NCI-H526 treated with DMSO at 0.1 percent for 48 hours (cell line): ENCODE data around the gene NEUROD4.
A peak's percentile ranks its signal among the peaks of the same experiment; 100 is the strongest.

Experiments
- DNase-seq: peaks from one replicate; lab custom pipeline; 2025; lab: John Stamatoyannopoulos, UW

The NEUROD4 gene

DNA sequence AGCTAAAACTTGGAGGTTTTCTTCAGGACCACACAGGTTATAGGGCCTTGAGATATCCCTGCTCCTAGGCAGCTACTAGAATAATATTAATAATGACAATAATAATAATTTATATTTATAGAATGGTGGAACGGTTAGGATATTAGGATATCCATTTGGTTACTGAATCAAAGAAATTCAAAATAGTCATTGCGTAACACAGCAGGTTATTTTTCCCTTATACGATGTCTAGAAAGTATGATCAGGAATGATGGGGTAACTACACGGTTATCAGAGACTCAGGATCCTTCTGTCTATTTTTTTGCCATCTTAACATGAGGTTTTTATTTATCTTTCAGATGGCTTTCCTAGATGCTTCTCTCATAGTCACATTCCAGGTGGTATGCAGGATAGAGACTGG lies 39.0 kb downstream of the NEUROD4 start:
- DNase-seq: no peak

DNA sequence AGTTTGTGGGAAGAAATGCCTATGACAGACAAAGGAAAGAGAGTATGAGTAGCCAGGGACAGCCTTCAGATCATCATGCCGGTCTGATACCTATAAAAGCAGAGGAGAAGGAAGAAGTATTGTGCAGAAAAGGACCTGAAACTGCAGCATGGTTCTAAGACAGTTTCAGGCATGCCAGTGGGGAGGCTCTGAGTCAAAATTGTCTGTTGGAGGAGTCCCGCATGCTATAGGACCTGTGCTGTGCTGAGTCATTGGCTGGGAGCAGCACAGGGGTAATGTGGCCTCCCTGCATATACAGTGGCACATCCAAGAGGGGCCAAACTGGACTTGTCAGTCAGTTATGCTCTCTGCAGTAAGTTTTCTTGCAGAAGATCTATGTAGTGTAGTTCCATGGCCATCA lies 40.7 kb downstream of the NEUROD4 start:
- no peak for DNase-seq

DNA sequence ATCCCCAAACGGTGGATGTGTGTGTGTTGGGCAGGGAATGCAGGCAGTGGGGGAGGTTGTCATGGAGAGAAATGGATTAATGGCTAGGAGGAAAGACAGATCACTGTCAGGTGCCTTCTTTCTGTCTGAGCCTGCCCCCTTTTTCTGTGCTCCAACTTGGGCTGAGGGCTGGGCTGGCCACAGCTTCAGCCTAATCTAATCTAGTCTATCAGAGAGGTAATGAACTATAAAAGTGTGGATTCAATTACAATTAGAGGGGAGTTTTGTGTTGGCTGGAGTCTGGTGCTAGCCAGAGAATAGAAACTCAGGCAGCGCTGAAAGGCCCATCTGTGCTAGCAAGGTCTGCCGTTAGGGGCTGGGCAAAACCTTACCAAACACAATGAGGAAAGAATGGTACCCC lies 41.2 kb downstream of the NEUROD4 start:
- DNase-seq: no peak

DNA sequence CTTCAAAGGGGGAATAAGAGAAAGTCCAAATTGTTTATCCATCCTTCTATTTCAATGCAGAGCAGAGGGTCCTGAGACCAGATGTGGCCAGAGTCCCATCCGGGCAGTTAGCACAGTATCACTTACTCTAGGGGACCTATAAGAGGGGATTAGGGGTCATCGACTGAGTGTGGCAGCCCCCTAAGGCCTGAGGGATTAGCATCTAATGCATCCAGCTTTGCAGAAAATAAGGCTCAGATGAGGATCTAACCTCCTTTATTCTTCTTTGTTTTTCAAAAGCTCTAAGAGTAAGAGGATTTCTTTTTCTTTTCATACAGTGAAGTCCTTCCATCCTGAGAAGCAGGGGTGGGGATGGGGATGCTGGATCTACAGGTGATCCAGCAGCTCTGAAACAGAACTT lies 43.5 kb downstream of the NEUROD4 start:
- DNase-seq: no peak

DNA sequence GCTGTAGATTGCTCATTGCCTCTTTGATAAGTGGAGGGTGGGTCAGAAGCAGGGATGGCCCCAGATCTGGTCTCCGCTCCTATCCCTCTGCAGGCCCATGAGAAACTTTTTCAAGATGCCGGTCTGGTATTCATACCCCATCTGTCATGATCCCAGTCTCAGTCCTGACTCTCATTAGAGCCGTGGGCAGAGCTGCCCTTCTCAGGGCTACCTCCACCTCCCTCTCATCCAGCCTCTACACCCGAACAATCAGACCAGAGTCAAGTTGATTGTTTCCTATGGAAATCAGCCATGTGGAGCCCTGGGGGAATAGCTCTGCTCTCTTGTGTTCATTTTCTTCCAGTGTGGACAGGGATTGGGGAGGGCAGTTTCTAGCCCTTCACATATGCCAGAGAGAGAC lies 45.8 kb downstream of the NEUROD4 start:
- no peak for DNase-seq

DNA sequence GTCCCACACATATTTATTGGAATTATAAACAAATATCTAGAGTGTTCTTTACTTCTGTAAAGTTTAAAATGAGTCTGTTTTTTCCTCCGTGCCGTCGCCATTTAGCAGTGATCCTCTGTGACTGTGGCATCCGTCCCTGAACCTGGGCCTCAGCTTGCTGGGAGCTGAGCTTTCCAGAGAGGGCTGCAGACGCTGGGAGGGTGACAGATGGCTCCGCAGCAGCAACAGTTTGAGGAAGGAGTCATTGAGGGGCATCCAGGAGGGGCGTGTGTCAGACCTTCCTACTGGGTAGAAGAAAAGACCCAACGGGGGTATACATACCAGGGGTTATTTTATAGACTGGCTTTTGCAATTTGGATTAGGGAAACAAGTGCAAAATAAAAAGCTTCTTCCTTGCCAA lies 47.9 kb downstream of the NEUROD4 start:
- DNase-seq: no peak

DNA sequence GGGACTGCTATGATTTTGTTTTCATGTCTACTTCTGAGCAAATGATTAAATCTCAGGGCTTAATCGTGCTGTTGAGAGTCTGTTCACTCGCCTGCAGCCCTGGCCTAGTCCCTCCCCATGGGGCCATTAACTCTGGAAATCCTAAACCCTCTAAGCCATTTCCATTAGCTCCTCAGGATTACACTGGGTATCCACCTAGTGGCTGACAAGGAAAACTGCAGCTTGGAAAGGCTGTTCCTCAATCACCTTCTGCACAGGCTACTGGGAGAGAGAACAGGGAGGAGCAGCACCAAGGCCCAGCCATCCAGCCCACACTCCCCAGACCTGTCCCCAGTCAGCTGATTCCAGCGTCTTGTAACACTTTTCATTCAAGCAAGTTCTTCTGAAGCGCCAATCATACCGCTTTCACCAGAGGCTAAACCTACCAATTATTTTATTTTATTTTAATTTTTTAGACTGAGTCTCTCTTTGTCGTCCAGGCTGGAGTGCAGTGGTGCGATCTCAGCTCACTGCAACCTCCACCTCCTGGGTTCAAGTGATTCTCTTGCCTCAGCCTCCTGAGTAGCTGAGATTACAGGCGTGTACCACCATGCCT lies 48.7 kb downstream of the NEUROD4 start:
- peak; percentile 5 for DNase-seq

DNA sequence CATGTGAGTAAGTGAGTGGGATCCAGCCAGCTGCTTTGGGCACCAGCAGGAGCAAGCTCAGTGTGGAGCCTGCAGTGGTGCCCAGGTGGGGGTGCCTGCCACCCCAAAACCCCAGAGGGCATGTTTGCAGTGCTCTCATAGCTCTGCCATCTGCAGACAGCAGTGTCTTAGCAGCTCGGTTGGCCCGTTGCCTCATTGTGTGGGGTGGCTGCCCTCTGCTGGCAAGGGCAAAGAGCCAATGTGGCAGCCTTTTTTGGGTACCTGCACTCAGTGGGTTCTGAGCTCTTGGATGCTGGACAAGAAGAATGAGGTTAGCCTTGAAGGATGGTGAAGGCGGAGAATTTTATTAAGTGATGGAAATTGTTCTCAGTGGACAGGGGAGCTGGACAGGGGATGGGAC lies 52.3 kb downstream of the NEUROD4 start:
- no peak for DNase-seq

DNA sequence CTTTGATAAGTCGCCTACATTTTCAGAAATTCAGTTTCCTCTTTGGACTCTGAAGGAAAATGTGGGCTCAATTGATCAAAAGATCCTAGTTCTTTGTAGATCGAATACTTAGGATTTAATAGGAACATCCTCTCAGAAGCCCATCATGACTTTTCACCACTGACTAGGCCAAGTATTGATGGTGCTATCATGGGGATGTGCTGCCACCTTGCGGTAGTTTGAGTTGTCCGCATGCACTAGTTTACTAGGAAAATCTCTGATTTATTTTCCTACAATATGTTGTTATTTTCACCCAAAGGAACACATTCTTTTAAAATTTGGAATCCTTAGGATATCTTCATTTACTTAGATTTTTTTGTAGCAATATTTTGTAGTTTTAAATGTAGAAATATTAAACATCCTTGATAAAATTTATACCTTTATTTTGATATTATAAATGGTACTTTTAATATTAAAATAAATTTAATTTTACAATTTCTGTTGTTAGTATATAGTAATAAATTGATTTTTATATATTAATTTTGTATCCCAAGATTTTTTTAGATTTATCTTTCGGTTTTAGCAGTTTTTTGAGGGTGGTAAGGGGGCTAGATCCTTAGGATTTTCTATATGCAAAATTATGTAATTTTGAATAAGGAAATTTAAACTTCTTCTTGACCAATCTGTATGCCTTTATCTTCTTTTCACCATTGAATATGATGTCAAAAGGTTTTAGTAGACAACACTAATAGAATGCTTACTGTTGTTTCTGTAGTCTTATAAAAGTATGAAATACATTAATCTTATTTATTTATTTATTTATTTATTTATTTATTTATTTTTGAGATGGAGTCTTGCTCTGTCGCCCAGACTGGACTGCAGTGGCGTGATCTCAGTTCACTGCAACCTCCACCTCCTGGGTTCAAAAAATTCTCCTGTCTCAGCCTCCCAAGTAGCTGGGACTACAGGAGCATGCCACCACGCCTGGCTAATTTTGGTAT lies 53.6 kb downstream of the NEUROD4 start:
- peak; percentile 5 for DNase-seq

DNA sequence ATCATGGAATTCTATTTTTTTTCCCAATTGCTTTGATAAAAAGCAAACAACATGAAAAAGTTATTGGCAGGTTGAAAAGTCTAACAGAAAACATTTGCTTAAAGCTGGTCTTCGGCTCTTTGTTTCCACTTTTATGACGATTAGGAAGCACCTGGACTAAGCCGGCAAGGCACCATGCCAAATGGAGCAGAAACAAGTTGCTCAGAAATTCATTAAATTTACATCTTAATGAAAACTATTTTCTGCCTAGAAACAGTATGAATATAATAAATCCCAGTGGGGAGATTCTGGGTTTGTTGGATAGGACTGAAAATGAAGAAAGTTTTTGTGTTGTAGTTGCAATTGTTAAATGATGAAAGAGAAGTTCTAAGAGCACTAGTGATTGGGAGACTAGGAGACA lies 55.0 kb downstream of the NEUROD4 start:
- no peak for DNase-seq
